Ammon's horn (tissue), 1 donor: ENCODE measurements around the gene SAMD4A.

Experiments
- DNase-seq: peaks from one replicate; pipeline ENCODE4 v3.0.0-alpha.2; 2016; ENCODE audit warnings: low spot score

Gene SAMD4A

DNA sequence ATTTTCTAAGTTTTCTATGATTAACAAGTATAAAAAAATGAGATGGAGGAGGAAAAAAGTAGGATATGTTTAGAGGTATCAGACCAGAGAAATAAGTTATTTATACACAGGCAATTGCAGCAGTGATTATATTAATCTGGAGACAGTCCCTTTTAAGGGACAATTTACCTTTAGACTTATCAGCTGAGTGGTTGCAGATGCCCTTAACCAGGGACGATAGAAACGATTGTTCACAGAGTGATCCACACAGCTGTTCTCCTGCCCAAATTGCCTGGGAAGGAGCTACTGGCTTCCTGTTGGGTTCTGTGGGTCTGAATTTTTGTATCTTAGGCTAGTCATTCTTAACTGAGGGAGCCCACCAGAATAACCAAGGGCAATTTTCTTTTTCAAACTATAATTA lies 269.3 kb downstream of the SAMD4A start:
- DNase-seq, result no peak

DNA sequence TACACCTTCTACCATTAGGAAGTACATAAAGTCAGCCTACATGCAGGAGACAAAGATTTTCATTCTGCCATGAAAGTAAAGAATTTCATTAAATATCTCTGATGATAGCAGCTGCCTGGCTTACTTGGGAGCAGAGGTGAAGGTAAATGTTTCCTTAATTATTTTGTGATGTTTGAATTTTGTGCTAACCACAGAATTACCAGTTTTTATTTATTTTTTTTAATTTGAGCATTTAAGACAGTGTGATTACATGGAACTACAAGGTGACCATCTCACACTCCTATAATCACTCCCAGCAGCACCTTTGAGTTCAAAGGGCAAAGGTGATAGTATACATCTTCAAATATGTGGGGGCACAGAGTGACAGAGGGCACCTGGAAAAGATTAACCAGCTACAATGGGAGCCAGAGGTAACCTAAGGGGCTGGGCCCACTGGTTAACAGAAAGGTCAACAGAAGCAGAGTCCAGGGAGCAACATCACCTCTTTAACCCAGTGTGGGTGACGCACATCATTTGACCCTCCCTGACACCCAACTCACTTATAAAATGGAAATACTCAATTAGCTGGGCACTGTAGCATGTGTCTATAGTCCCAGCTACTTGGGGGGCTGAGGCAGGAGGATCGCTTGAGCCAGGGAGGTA lies 270.7 kb downstream of the SAMD4A start:
- no peak for DNase-seq

DNA sequence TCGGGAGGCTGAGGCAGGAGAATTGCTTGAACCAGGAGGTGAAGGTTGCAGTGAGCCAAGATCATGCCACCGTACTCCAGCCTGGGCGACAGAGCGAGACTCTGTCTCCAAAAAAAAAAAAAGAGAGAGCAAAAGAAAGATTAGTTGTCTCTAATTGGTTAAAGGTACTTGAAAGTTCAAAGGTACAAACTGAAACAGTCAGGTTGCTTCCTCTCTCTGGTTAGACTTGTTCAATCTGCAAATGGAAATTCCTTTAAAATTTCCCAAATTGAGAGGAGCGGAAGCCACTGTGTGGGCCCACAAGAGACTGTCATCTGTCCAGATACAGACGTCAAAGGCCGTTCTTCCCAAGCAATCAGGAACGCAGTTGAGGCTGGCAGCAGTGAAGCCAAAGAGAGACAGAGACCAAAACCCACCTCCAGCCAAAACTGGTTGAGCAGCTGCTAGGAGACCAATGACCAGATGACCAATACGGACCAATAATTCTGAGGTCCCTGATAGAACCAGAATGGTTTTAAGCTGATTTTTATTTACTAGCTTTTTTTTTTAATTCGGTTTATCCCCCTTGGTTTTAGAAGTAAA lies 272.1 kb downstream of the SAMD4A start:
- DNase-seq, result no peak

DNA sequence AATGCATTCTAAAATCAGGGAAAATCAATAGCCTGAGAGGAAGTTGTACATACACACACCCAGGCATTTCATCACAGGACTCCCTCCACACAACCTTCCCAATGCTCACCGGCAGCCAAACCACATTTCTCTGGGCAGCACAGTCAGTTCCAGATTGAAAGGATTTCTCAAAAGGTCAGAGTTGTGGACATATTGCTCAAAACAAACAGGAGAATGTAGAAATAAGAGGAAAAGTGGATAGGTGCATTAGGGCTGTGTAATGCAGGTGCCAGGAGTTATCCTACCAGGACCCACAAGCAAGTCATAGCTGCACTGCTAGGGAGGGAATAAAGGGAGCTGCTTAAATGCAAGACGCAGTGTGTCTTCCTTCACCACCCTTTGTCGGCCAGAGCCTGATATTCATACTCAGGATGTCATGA lies 272.8 kb downstream of the SAMD4A start:
- DNase-seq, result no peak

DNA sequence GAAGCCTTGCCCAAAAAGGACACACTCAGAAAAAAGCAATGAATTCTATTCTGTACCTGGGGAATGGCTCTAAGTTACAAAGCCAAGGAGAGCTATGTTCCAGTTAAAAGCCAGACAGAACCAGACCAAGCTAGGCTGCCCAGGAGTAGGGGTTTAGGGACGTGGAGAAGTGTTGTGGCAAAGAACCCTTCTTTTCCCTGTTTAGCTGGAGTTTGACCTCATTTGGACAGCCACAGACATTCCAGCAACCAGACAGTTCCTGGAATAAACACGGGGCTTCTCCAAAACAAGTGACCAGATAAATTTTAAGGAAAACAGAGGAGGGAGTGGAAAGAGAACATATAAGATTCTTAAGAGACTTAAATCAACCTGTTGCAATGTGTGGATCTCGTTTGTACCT lies 273.4 kb downstream of the SAMD4A start:
- DNase-seq, result no peak

DNA sequence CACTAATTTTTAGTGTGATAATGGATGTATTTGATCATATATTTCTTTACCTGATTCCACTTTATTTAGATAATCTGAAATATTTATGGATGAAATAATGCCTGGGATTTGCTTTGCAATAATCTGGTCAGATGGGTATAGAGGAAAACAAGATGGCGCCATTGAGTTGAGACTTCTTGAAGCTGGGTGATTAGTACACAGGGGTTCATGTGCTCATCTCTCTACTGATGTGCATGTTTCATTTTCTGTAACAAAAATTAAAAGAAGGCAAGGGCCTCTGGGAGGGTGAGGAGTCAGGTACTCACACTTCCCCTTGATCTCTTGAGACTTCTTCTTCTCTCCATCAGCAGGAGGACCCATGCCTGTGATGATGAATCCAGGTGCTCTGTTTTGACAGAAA lies 273.9 kb downstream of the SAMD4A start:
- no peak for DNase-seq
